Activated T-cell treated with anti-CD3 and anti-CD28 coated beads, Interleukin-2, amount 50 U/mL, for 1 hour (primary cell): Measurements from ENCODE around the gene RPL41.
"Not testable (repeated sequence)": the region's sequence is repeated elsewhere in the genome, so short reads cannot be mapped to it uniquely, and the experiment has no call there.

Experiments used
- DNase-seq: peaks from one replicate; pipeline ENCODE4 v3.0.0-alpha.2; 2020

The RPL41 gene

GRCh38 chr12:56103823-56104108, 12.7 kb upstream of the RPL41 start:
- no peak for DNase-seq

GRCh38 chr12:56104109-56104814, 12.2 kb upstream of the RPL41 start, which contains the start of gene PA2G4:
PA2G4 (plus strand) TSS chr12:56104559; CDS start chr12:56104738, 179 bp downstream.
- peak; percentile 91 for DNase-seq

- peak; percentile 28 for DNase-seq
Observed at GRCh38 chr12:56104815-56105608, 11.4 kb upstream of the RPL41 start.

- no peak for DNase-seq
Observed at GRCh38 chr12:56105609-56105902, 10.9 kb upstream of the RPL41 start.

GRCh38 chr12:56107242-56107641, 9.2 kb upstream of the RPL41 start:
- DNase-seq: no peak

GRCh38 chr12:56110571-56110970, 5.9 kb upstream of the RPL41 start:
- DNase-seq: no peak

GRCh38 chr12:56114084-56114483, 2.3 kb upstream of the RPL41 start:
- no peak for DNase-seq

GRCh38 chr12:56115329-56115728, 1.1 kb upstream of the RPL41 start:
- DNase-seq: no peak

GRCh38 chr12:56117082-56117706, 761 bp downstream of the RPL41 start:
- not testable (repeated sequence) for DNase-seq

GRCh38 chr12:56117778-56118687, 1.6 kb downstream of the RPL41 start, which contains the start of gene ZC3H10:
ZC3H10 (plus strand) TSS chr12:56118266; CDS start chr12:56120563, 2,297 bp downstream.
- DNase-seq: peak; percentile 94

- no peak for DNase-seq
Observed at GRCh38 chr12:56118688-56119357, 2.4 kb downstream of the RPL41 start.

- peak; percentile 55 for DNase-seq
Observed at GRCh38 chr12:56119361-56119796, 2.9 kb downstream of the RPL41 start.

GRCh38 chr12:56120158-56120846, 3.9 kb downstream of the RPL41 start:
- no peak for DNase-seq

- no peak for DNase-seq
Observed at GRCh38 chr12:56121204-56121870, 4.9 kb downstream of the RPL41 start.

- DNase-seq: no peak
Observed at GRCh38 chr12:56122637-56123036, 6.2 kb downstream of the RPL41 start.

GRCh38 chr12:56124133-56124532, 7.7 kb downstream of the RPL41 start:
- DNase-seq: no peak

- DNase-seq: no peak
Observed at GRCh38 chr12:56126732-56127239, 10.4 kb downstream of the RPL41 start.

- DNase-seq: no peak
Observed at GRCh38 chr12:56127485-56127887, 11.1 kb downstream of the RPL41 start.

GRCh38 chr12:56127888-56128669, 11.6 kb downstream of the RPL41 start, which contains the start of gene ESYT1:
ESYT1 (plus strand) TSS chr12:56128267; CDS start chr12:56128320, 53 bp downstream.
- DNase-seq: peak; percentile 92

GRCh38 chr12:56128670-56129205, 12.3 kb downstream of the RPL41 start:
- no peak for DNase-seq
